Neural progenitor cell (in vitro differentiated cells): ENCODE results near the gene CENPM. TPM values are rescaled to one million over a fixed set of nuclear protein-coding genes. Genes with fewer than 3 reads are reported as not detected.
A peak's percentile ranks its signal among the peaks of the same experiment; 100 is the strongest.

Experiments used
- DNase-seq: peaks from one replicate; pipeline ENCODE4 v3.0.0-alpha.2; 2016; ENCODE audit warnings: low spot score
- H2AFZ ChIP-seq: fragments of 200-600 bp; sonication (generic); replicated peaks from 2 replicates; pipeline ENCODE4 v1.6.1; 2016; ENCODE audit warnings: antibody characterized with exemption
- H3F3A ChIP-seq: fragments of 200-600 bp; sonication (generic); 2 replicates; pipeline ENCODE4 v1.6.1; 2016; ENCODE audit warnings: antibody characterized with exemption, low read depth
- H3K27ac ChIP-seq: fragments of 200-600 bp; sonication (generic); 2 replicates; pipeline ENCODE4 v1.5.1; 2016; ENCODE audit warnings: mild to moderate bottlenecking
- H3K27me3 ChIP-seq: fragments of 200-600 bp; sonication (generic); 2 replicates; pipeline ENCODE4 v1.6.1; 2016; ENCODE audit warnings: mild to moderate bottlenecking, moderate library complexity
- H3K36me3 ChIP-seq: fragments of 200-600 bp; sonication (generic); 2 replicates; pipeline ENCODE4 v1.5.1; 2016
- H3K4me1 ChIP-seq: fragments of 200-600 bp; sonication (generic); 2 replicates; pipeline ENCODE4 v1.6.1; 2016; ENCODE audit warnings: mixed run types
- H3K4me2 ChIP-seq: fragments of 200-600 bp; sonication (generic); 2 replicates; pipeline ENCODE4 v1.6.1; 2016
- H3K4me3 ChIP-seq: fragments of 200-600 bp; sonication (generic); 2 replicates; pipeline ENCODE4 v1.5.1; 2016
- H3K79me2 ChIP-seq: fragments of 200-600 bp; sonication (generic); 2 replicates; pipeline ENCODE4 v1.6.1; 2016; ENCODE audit warnings: low read depth
- H3K9ac ChIP-seq: fragments of 200-600 bp; sonication (generic); 2 replicates; pipeline ENCODE4 v1.6.1; 2016
- H3K9me3 ChIP-seq: fragments of 200-600 bp; sonication (generic); 2 replicates; pipeline ENCODE4 v1.5.1; 2016; ENCODE audit warnings: low read depth
- H4K20me1 ChIP-seq: fragments of 200-600 bp; sonication (generic); 2 replicates; pipeline ENCODE4 v1.6.1; 2016; ENCODE audit warnings: low read depth
- H3K27ac Mint-ChIP-seq: 3 replicates; pipeline ENCODE4 v1.8.0; 2021; ENCODE audit warnings: mixed read lengths
- H3K27me3 Mint-ChIP-seq: 2 replicates; pipeline ENCODE4 v1.8.0; 2022; ENCODE audit warnings: low read depth, mild to moderate bottlenecking, inconsistent platforms, moderate library complexity, mixed read lengths; ENCODE audit not compliant: insufficient read depth
- H3K36me3 Mint-ChIP-seq: 3 replicates; pipeline ENCODE4 v1.8.0; 2021; ENCODE audit warnings: mixed read lengths
- H3K4me1 Mint-ChIP-seq: 3 replicates; pipeline ENCODE4 v1.8.0; 2021; ENCODE audit warnings: mixed read lengths
- H3K4me3 Mint-ChIP-seq: 3 replicates; pipeline ENCODE4 v1.8.0; 2021; ENCODE audit warnings: mild to moderate bottlenecking, moderate library complexity, mixed read lengths
- H3K9me3 Mint-ChIP-seq: 3 replicates; pipeline ENCODE4 v1.8.0; 2020; ENCODE audit warnings: mixed read lengths
- CTCF ChIP-seq: fragments of 200-600 bp; sonication (generic); IDR thresholded peaks from 2 replicates; pipeline ENCODE4 v1.5.1; 2017; ENCODE audit warnings: antibody characterized with exemption, mild to moderate bottlenecking
- EZH2 ChIP-seq: fragments of 200-600 bp; sonication (generic); IDR thresholded peaks from 2 replicates; pipeline ENCODE4 v1.6.1; 2017; ENCODE audit warnings: antibody characterized with exemption, mild to moderate bottlenecking, moderate library complexity
- EZH2phosphoT487 ChIP-seq: fragments of 200-600 bp; sonication (generic); IDR thresholded peaks from 2 replicates; pipeline ENCODE4 v1.6.1; 2017; ENCODE audit warnings: antibody characterized with exemption
- total RNA-seq: library from RNA; depleted of rRNA; stranded (reverse); fragments of >200 nt; gene quantifications from 2 replicates; pipeline ENCODE4 v1.2.3, GENCODE V29; 2015; ENCODE audit warnings: low replicate concordance

Gene CENPM
- total RNA-seq, 1 donor from 2014 or later = 20.2 TPM

GRCh38 chr22:41969110-41969646 lies 22.2 kb upstream of the CENPM start, which contains the start of gene SEPTIN3:
TSS of gene SEPTIN3 (plus strand) at chr22:41969443. CDS start at chr22:41971493, 2,050 bp downstream.
- no peak within 1 kb of the TSS for H3K4me3 ChIP-seq
- no peaks in the 10 kb centered on the region for H3K9me3 ChIP-seq
- peak; percentile 67 for DNase-seq
- H3K79me2 ChIP-seq = no peaks in the 10 kb centered on the region
- H3K9ac ChIP-seq = no peak within 1 kb of the TSS
- peaks cover 11% of the 10 kb centered on the region for H3K4me1 ChIP-seq
- H3K4me1 Mint-ChIP-seq = peaks cover 36% of the 10 kb centered on the region
- H3K4me3 Mint-ChIP-seq = peak within 1 kb of the TSS; percentile 39
- no peaks in the 10 kb centered on the region for H3K36me3 ChIP-seq
- H3K36me3 Mint-ChIP-seq = peaks cover 2% of the 10 kb centered on the region
- H3K27me3 Mint-ChIP-seq = peaks cover 7% of the 10 kb centered on the region
- no peak within 1 kb of the TSS for H3K4me2 ChIP-seq
- H3K9me3 Mint-ChIP-seq = peaks cover 9% of the 10 kb centered on the region
- TF ChIP-seq CTCF (no peak), EZH2 (no peak), EZH2phosphoT487 (no peak)
- H2AFZ ChIP-seq = peak within 1 kb of the TSS; percentile 72
- no peaks in the 10 kb centered on the region for H4K20me1 ChIP-seq
- H3K27me3 ChIP-seq = peaks cover 14% of the 10 kb centered on the region
- H3K27ac ChIP-seq = no peak within 1 kb of the TSS
- peaks cover 25% of the 10 kb centered on the region for H3F3A ChIP-seq
- peak within 1 kb of the TSS; percentile 95 for H3K27ac Mint-ChIP-seq

GRCh38 chr22:41968601-41969000 lies 21.6 kb upstream of the CENPM start:
- H3K4me3 Mint-ChIP-seq = no peak overlapping the region
- H3K9me3 Mint-ChIP-seq = peaks cover 9% of the 10 kb centered on the region
- peaks cover 2% of the 10 kb centered on the region for H3K36me3 Mint-ChIP-seq
- H3K4me1 ChIP-seq = peaks cover 17% of the 10 kb centered on the region
- H2AFZ ChIP-seq = peak overlapping the region; percentile 72
- peaks cover 42% of the 10 kb centered on the region for H3K4me1 Mint-ChIP-seq
- no peaks in the 10 kb centered on the region for H3K79me2 ChIP-seq
- no peak overlapping the region for H3K9ac ChIP-seq
- H3K4me3 ChIP-seq = no peak overlapping the region
- H3K27ac Mint-ChIP-seq = peak overlapping the region; percentile 95
- peaks cover 6% of the 10 kb centered on the region for H3K27me3 Mint-ChIP-seq
- no peak overlapping the region for H3K4me2 ChIP-seq
- no peak for DNase-seq
- TF ChIP-seq EZH2phosphoT487 = no peak
- no peak for TF ChIP-seq CTCF
- no peak for TF ChIP-seq EZH2
- H3K9me3 ChIP-seq = no peaks in the 10 kb centered on the region
- no peaks in the 10 kb centered on the region for H4K20me1 ChIP-seq
- no peak overlapping the region for H3K27ac ChIP-seq
- H3K36me3 ChIP-seq = no peaks in the 10 kb centered on the region
- peaks cover 31% of the 10 kb centered on the region for H3F3A ChIP-seq
- peaks cover 9% of the 10 kb centered on the region for H3K27me3 ChIP-seq

- H3K79me2 ChIP-seq = no peaks in the 10 kb centered on the region
- no peak overlapping the region for H3K27ac ChIP-seq
Observed at GRCh38 chr22:41966607-41967240, 19.8 kb upstream of the CENPM start.

More at GRCh38 chr22:41966607-41967240, 19.8 kb upstream of the CENPM start:
- Histone ChIP-seq H3K4me1 (peaks cover 21% of the 10 kb centered on the region), H3K9me3 (no peaks in the 10 kb centered on the region), H2AFZ (no peak overlapping the region), H3F3A (peaks cover 39% of the 10 kb centered on the region), H4K20me1 (no peaks in the 10 kb centered on the region), H3K4me2 (no peak overlapping the region), H3K9ac (no peak overlapping the region), H3K36me3 (no peaks in the 10 kb centered on the region), H3K4me3 (no peak overlapping the region), H3K27me3 (no peaks in the 10 kb centered on the region)
- Mint-ChIP-seq H3K36me3 (no peaks in the 10 kb centered on the region), H3K27me3 (peaks cover 10% of the 10 kb centered on the region), H3K4me3 (peak overlapping the region; percentile 52), H3K9me3 (peaks cover 9% of the 10 kb centered on the region), H3K27ac (peak overlapping the region; percentile 25), H3K4me1 (peaks cover 54% of the 10 kb centered on the region)
- TF ChIP-seq CTCF (peak; percentile 41), EZH2phosphoT487 (no peak), EZH2 (no peak)
- DNase-seq = peak; percentile 58
